HG03457 (cell line): ENCODE data around the gene EDAR.

Experiments used
- ATAC-seq: cut with Tn5 transposase; IDR thresholded peaks from one replicate; pipeline ENCODE4 v1.9.1; 2021; ENCODE audit warnings: moderate number of reproducible peaks; ENCODE audit not compliant: unreplicated experiment

The EDAR gene

GRCh38 chr2:108969856-108970255 lies 19.2 kb downstream of the EDAR start:
- no peak for ATAC-seq

GRCh38 chr2:108968619-108969018 lies 20.4 kb downstream of the EDAR start:
- no peak for ATAC-seq

- ATAC-seq = no peak
Observed at GRCh38 chr2:108967757-108968156, 21.3 kb downstream of the EDAR start.

GRCh38 chr2:108965540-108966289 lies 23.3 kb downstream of the EDAR start:
- ATAC-seq = no peak

- no peak for ATAC-seq
Observed at GRCh38 chr2:108963057-108963456, 26.0 kb downstream of the EDAR start.

GRCh38 chr2:108961796-108962195 lies 27.2 kb downstream of the EDAR start:
- ATAC-seq = no peak

- no peak for ATAC-seq
Observed at GRCh38 chr2:108960006-108960405, 29.0 kb downstream of the EDAR start.

GRCh38 chr2:108959401-108959800 lies 29.6 kb downstream of the EDAR start:
- ATAC-seq = no peak

- ATAC-seq = no peak
Observed at GRCh38 chr2:108958632-108959341, 30.2 kb downstream of the EDAR start.

GRCh38 chr2:108958002-108958401 lies 31.0 kb downstream of the EDAR start:
- no peak for ATAC-seq

- ATAC-seq = no peak
Observed at GRCh38 chr2:108956375-108956774, 32.6 kb downstream of the EDAR start.

GRCh38 chr2:108950369-108951135 lies 38.5 kb downstream of the EDAR start:
- no peak for ATAC-seq

- ATAC-seq = no peak
Observed at GRCh38 chr2:108949316-108950239, 39.4 kb downstream of the EDAR start.

GRCh38 chr2:108947271-108947907 lies 41.6 kb downstream of the EDAR start:
- no peak for ATAC-seq

GRCh38 chr2:108946442-108946841 lies 42.6 kb downstream of the EDAR start:
- ATAC-seq = no peak

GRCh38 chr2:108945969-108946368 lies 43.1 kb downstream of the EDAR start:
- ATAC-seq = no peak

GRCh38 chr2:108944601-108945331 lies 44.3 kb downstream of the EDAR start:
- ATAC-seq = no peak

GRCh38 chr2:108943751-108944150 lies 45.3 kb downstream of the EDAR start:
- ATAC-seq = no peak

- ATAC-seq = no peak
Observed at GRCh38 chr2:108942888-108943287, 46.1 kb downstream of the EDAR start.
